Hepatocyte (in vitro differentiated cells): Measurements from ENCODE around the gene CD4.

ENCODE experiments used
- EZH2 ChIP-seq: fragments of 200-600 bp; sonication (generic); IDR thresholded peaks from 2 replicates; pipeline ENCODE4 v1.6.1; 2016; ENCODE audit warnings: antibody characterized with exemption, mild to moderate bottlenecking, borderline replicate concordance
- TF ChIP-seq, protein P1 (sequence below): fragments of 200-600 bp; sonication (generic); IDR thresholded peaks from 2 replicates; pipeline ENCODE4 v1.5.1; 2016; ENCODE audit warnings: antibody characterized with exemption, mild to moderate bottlenecking; ENCODE audit not compliant: poor library complexity

- TF ChIP-seq, protein P1, sequence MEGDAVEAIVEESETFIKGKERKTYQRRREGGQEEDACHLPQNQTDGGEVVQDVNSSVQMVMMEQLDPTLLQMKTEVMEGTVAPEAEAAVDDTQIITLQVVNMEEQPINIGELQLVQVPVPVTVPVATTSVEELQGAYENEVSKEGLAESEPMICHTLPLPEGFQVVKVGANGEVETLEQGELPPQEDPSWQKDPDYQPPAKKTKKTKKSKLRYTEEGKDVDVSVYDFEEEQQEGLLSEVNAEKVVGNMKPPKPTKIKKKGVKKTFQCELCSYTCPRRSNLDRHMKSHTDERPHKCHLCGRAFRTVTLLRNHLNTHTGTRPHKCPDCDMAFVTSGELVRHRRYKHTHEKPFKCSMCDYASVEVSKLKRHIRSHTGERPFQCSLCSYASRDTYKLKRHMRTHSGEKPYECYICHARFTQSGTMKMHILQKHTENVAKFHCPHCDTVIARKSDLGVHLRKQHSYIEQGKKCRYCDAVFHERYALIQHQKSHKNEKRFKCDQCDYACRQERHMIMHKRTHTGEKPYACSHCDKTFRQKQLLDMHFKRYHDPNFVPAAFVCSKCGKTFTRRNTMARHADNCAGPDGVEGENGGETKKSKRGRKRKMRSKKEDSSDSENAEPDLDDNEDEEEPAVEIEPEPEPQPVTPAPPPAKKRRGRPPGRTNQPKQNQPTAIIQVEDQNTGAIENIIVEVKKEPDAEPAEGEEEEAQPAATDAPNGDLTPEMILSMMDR, result no peak
- TF ChIP-seq EZH2, result no peak
These were observed 50.3 kb downstream of the CD4 start for GRCh38 chr12:6839482-6840201.
